Panc1 (cell line): ENCODE results near the gene GJB2. TPM values are rescaled to one million over a fixed set of nuclear protein-coding genes. Genes with fewer than 3 reads are reported as not detected.

Experiments
- ATAC-seq: fragments of 200-7000 bp; cut with Tn5 transposase; 2 replicates; pipeline ENCODE4 v1.9.1; 2020; ENCODE audit warnings: mild to moderate bottlenecking, moderate library complexity
- BruUV-seq: library from RNA; stranded (reverse); fragments of 400-500 nt; replicated peaks from 2 replicates; lab custom pipeline; 2021; lab: Mats Ljungman, UMichigan
- CTCF ChIA-PET: fragments of 300-600 bp; sonication (Branson Sonifier 250); formaldehyde crosslinking; loops from one replicate; lab custom pipeline; 2022; ENCODE audit warnings: antibody characterized with exemption; lab: Charles Lee
- POLR2A ChIA-PET: fragments of 300-600 bp; sonication (Branson Sonifier 250); formaldehyde crosslinking; loops from one replicate; lab custom pipeline; 2022; ENCODE audit warnings: antibody characterized with exemption; lab: Charles Lee
- DNase-seq: peaks from one replicate; pipeline ENCODE4 v3.0.0-alpha.2; 2010; ENCODE audit warnings: low read depth, low spot score
- H3K27ac ChIP-seq: 2 replicates; pipeline ENCODE4 v1.5.1; 2011; ENCODE audit warnings: mild to moderate bottlenecking, low read length, inconsistent platforms
- H3K27me3 ChIP-seq: fragments of 200-500 bp; sonication (Bioruptor generic); 2 replicates; pipeline ENCODE4 v1.6.0; 2014; ENCODE audit warnings: low read length, inconsistent platforms; ENCODE audit not compliant: control insufficient read depth, insufficient read depth
- H3K36me3 ChIP-seq: fragments of 200-500 bp; sonication (Bioruptor generic); 2 replicates; pipeline ENCODE4 v1.5.1; 2014; ENCODE audit warnings: inconsistent platforms, mild to moderate bottlenecking, low read length, moderate library complexity; ENCODE audit not compliant: control insufficient read depth, insufficient read depth
- H3K4me1 ChIP-seq: 2 replicates; pipeline ENCODE4 v1.5.1; 2011; ENCODE audit warnings: inconsistent platforms, mild to moderate bottlenecking, low read length, moderate library complexity; ENCODE audit not compliant: control insufficient read depth, insufficient read depth
- H3K4me3 ChIP-seq, 2 experiments: 2 replicates each; pipeline ENCODE4 v1.5.1; 2011 to 2012; ENCODE audit warnings: low read depth in 2 of 2, low read length in 2 of 2, mild to moderate bottlenecking in 2 of 2, inconsistent platforms in 1 of 2, moderate library complexity in 1 of 2
- H3K9me3 ChIP-seq: fragments of 200-500 bp; sonication (Bioruptor generic); 2 replicates; pipeline ENCODE4 v1.5.1; 2014; ENCODE audit warnings: low read depth, mild to moderate bottlenecking, inconsistent platforms, low read length, moderate library complexity; ENCODE audit not compliant: control insufficient read depth, insufficient read depth
- CTCF ChIP-seq: fragments of 450-650 bp; IDR thresholded peaks from 2 replicates; pipeline ENCODE4 v1.5.1; 2017; ENCODE audit warnings: mild to moderate bottlenecking
- POLR2AphosphoS5 ChIP-seq: IDR thresholded peaks from 2 replicates; pipeline ENCODE4 v1.6.1; 2012; ENCODE audit warnings: mild to moderate bottlenecking, low read depth, low read length, moderate library complexity
- REST ChIP-seq, 2 experiments: IDR thresholded peaks; 2 replicates each; pipeline ENCODE4 v1.6.1; 2011 to 2012; ENCODE audit warnings: low read depth in 2 of 2, control low read depth in 1 of 2, low read length in 1 of 2, mild to moderate bottlenecking in 1 of 2, moderate library complexity in 1 of 2; ENCODE audit not compliant: insufficient read depth in 1 of 2
- SIN3A ChIP-seq: IDR thresholded peaks from 2 replicates; pipeline ENCODE4 v1.6.1; 2012; ENCODE audit warnings: low read depth, mild to moderate bottlenecking, low read length, moderate library complexity, borderline replicate concordance; ENCODE audit not compliant: insufficient read depth
- TCF7L2 ChIP-seq: IDR thresholded peaks from 2 replicates; pipeline ENCODE4 v1.6.1; 2011; ENCODE audit warnings: mild to moderate bottlenecking, low read depth, low read length, inconsistent platforms
- in situ Hi-C: cut with HindIII; loops from 2 replicates; pipeline ENCODE4 v1.10.0; 2016; ENCODE audit warnings: low sequenced_read_pairs, low pct_unique_long_range_greater_than_20kb
- intact Hi-C: fragments of 100-400 bp; cut with micrococcal nuclease; formaldehyde crosslinking; loops from one replicate; pipeline ENCODE4 v1.10.0; 2022; ENCODE audit not compliant: unreplicated experiment
- total RNA-seq: library from RNA; stranded (reverse); gene quantifications from one replicate; pipeline ENCODE4 v1.2.1, GENCODE V29; 2021; ENCODE audit not compliant: unreplicated experiment

GJB2 gene
- total RNA-seq, 1 experiment from 2014 or later: 54.2 TPM

- Histone ChIP-seq H3K27ac (no peak overlapping the region), H3K4me1 (no peaks in the 10 kb centered on the region; the same call in 1 of the 2 replicates), H3K27me3 (no peaks in the 10 kb centered on the region; the same call in 1 of the 2 replicates), H3K9me3 (no peaks in the 10 kb centered on the region), H3K36me3 (no peaks in the 10 kb centered on the region; the same call in 1 of the 2 replicates), H3K4me3 (no peak overlapping the region)
- no peak for ATAC-seq
- in situ Hi-C loops (no loop called here), intact Hi-C loops (no loop called here)
- POLR2A ChIA-PET: no interaction called here
- TF ChIP-seq CTCF: peak; percentile 29
- TF ChIP-seq SIN3A: no peak
- DNase-seq: no peak
- CTCF ChIA-PET: no interaction called here
- BruUV-seq: no TSS peak
These were observed 3.8 kb downstream of the GJB2 start for GRCh38 chr13:20188667-20189553.

- H3K9me3 ChIP-seq: no peaks in the 10 kb centered on the region
- no peak for DNase-seq
- in situ Hi-C loops (no loop called here), intact Hi-C loops (no loop called here)
- H3K27me3 ChIP-seq: no peaks in the 10 kb centered on the region
- no peak overlapping the region for H3K4me3 ChIP-seq
- H3K36me3 ChIP-seq: no peaks in the 10 kb centered on the region; the same call in 1 of the 2 replicates
- H3K4me1 ChIP-seq: no peaks in the 10 kb centered on the region; the same call in none of the 2 replicates
- no TSS peak for BruUV-seq
- TF ChIP-seq REST (IDR thresholded peaks at IDR 0.05; ENCODE audit: insufficient read depth in 1 of 2, low read depth in 2 of 2, low read length in 1 of 2) (no peak), CTCF (no peak), TCF7L2 (no peak), SIN3A (no peak), POLR2AphosphoS5 (no peak)
- no peak overlapping the region for H3K27ac ChIP-seq
- no peak for ATAC-seq
- ChIA-PET POLR2A (no interaction called here), CTCF (no interaction called here)
These were observed 6.0 kb downstream of the GJB2 start for GRCh38 chr13:20186771-20187170.
